HL-60 (cell line): ENCODE results near the gene CHCHD3.

Source experiments
- DNase-seq, 2 experiments: peaks; one replicate each; pipeline ENCODE4 v3.0.0-alpha.2; 2010 to 2020; ENCODE audit warnings: low read depth in 1 of 2, low spot score in 1 of 2
- H3K27ac ChIP-seq: fragments of 250-450 bp; sonication (Bioruptor Pico); replicated peaks from 2 replicates; pipeline ENCODE4 v1.5.1; 2020; ENCODE audit warnings: mild to moderate bottlenecking, moderate library complexity
- H3K27me3 ChIP-seq: fragments of 250-450 bp; sonication (Bioruptor Pico); 2 replicates; pipeline ENCODE4 v1.5.1; 2021; ENCODE audit warnings: mild to moderate bottlenecking, moderate library complexity; ENCODE audit not compliant: insufficient read depth, poor library complexity, severe bottlenecking
- H3K4me3 ChIP-seq: replicated peaks from 2 replicates; pipeline ENCODE4 v1.5.1; 2011; ENCODE audit warnings: mild to moderate bottlenecking, control low read depth, low read length; ENCODE audit not compliant: insufficient read depth
- GABPA ChIP-seq: IDR thresholded peaks from 2 replicates; pipeline ENCODE4 v1.6.1; 2012; ENCODE audit warnings: low read depth
- POLR2AphosphoS5 ChIP-seq: IDR thresholded peaks from 2 replicates; pipeline ENCODE4 v1.6.1; 2012; ENCODE audit warnings: low read depth
- SPI1 ChIP-seq: IDR thresholded peaks from 2 replicates; pipeline ENCODE4 v1.6.1; 2012; ENCODE audit warnings: low read depth, mild to moderate bottlenecking, borderline replicate concordance
- TF ChIP-seq, protein P1 (sequence below): IDR thresholded peaks from 2 replicates; pipeline ENCODE4 v1.6.1; 2012; ENCODE audit warnings: low read depth; ENCODE audit not compliant: insufficient replicate concordance
- TF ChIP-seq, protein P2 (sequence below): IDR thresholded peaks from one replicate; pipeline ENCODE4 v1.5.1; 2011; ENCODE audit warnings: low read length, control low read depth, inconsistent platforms; ENCODE audit not compliant: insufficient read depth

CHCHD3 gene

DNA sequence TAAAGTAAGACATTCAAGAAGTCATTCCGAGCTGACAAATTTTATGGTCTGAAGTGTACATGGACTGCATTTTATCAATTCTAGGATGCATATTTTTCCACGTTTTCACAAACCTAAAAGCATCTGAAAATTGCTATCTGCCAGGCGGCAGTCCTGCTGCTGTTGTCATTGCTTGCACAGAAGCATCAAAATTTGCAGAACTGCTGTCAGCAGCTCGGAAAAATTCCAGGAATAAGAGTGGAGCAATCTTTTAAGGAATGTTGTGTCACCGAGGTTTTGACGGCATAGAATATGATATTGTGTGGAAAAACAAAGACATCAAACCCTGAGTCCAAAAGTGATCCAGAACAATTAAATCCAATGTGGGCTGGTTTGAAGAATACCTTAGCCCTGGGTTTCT is 61.4 kb downstream of the CHCHD3 start:
- no peak for DNase-seq
- no peaks in the 10 kb centered on the region for H3K27me3 ChIP-seq
- H3K27ac ChIP-seq = no peak overlapping the region
- TF ChIP-seq, protein P1, sequence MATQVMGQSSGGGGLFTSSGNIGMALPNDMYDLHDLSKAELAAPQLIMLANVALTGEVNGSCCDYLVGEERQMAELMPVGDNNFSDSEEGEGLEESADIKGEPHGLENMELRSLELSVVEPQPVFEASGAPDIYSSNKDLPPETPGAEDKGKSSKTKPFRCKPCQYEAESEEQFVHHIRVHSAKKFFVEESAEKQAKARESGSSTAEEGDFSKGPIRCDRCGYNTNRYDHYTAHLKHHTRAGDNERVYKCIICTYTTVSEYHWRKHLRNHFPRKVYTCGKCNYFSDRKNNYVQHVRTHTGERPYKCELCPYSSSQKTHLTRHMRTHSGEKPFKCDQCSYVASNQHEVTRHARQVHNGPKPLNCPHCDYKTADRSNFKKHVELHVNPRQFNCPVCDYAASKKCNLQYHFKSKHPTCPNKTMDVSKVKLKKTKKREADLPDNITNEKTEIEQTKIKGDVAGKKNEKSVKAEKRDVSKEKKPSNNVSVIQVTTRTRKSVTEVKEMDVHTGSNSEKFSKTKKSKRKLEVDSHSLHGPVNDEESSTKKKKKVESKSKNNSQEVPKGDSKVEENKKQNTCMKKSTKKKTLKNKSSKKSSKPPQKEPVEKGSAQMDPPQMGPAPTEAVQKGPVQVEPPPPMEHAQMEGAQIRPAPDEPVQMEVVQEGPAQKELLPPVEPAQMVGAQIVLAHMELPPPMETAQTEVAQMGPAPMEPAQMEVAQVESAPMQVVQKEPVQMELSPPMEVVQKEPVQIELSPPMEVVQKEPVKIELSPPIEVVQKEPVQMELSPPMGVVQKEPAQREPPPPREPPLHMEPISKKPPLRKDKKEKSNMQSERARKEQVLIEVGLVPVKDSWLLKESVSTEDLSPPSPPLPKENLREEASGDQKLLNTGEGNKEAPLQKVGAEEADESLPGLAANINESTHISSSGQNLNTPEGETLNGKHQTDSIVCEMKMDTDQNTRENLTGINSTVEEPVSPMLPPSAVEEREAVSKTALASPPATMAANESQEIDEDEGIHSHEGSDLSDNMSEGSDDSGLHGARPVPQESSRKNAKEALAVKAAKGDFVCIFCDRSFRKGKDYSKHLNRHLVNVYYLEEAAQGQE = no peak
- no peak for TF ChIP-seq GABPA
- TF ChIP-seq, protein P2, sequence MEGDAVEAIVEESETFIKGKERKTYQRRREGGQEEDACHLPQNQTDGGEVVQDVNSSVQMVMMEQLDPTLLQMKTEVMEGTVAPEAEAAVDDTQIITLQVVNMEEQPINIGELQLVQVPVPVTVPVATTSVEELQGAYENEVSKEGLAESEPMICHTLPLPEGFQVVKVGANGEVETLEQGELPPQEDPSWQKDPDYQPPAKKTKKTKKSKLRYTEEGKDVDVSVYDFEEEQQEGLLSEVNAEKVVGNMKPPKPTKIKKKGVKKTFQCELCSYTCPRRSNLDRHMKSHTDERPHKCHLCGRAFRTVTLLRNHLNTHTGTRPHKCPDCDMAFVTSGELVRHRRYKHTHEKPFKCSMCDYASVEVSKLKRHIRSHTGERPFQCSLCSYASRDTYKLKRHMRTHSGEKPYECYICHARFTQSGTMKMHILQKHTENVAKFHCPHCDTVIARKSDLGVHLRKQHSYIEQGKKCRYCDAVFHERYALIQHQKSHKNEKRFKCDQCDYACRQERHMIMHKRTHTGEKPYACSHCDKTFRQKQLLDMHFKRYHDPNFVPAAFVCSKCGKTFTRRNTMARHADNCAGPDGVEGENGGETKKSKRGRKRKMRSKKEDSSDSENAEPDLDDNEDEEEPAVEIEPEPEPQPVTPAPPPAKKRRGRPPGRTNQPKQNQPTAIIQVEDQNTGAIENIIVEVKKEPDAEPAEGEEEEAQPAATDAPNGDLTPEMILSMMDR = no peak
- no peak for TF ChIP-seq POLR2AphosphoS5
- TF ChIP-seq SPI1 = no peak
- H3K4me3 ChIP-seq = no peak overlapping the region

DNA sequence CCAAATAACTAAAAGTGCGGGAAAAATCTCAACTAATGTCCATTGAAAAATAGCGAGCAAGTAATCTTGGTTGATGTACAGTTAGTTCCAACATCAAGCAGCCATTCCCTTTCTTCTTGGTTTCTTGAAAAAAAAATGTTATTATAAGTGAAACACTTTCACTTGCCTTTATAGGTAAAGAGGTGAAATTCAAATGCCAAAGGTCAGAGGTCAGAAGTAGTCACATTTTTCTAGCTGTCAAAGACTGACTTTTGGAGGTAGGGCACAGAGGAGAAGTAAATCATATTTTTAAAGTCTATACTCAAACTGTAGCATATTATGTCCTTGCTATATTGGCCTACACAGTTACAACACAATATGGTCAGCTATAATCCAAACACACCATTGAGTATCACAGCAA is 62.3 kb downstream of the CHCHD3 start:
- Histone ChIP-seq H3K4me3 (no peak overlapping the region), H3K27me3 (no peaks in the 10 kb centered on the region), H3K27ac (no peak overlapping the region)
- no peak for TF ChIP-seq GABPA
- TF ChIP-seq, protein P2 = no peak
- TF ChIP-seq SPI1 = no peak
- TF ChIP-seq, protein P1 = no peak
- no peak for TF ChIP-seq POLR2AphosphoS5
- no peak for DNase-seq

DNA sequence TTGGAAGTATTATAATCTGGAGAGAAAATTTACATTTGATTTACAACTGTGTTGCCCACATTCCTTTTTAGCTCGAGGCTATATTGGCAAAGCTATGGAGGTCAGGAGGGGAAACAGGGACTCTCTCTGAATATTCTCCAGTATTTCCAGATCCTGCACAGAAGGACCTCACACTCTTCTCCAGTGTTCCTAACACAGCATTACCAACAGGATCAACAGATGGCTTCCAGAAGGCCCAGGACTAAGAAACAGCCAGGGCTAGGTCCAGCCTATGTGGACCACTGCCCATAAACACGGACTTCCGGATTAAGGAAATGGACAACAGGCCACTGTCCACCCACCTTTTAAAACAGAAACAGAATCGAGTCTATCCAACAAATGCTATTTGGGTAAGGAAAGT is 65.3 kb downstream of the CHCHD3 start:
- DNase-seq = no peak
- Histone ChIP-seq H3K4me3 (no peak overlapping the region), H3K27me3 (no peaks in the 10 kb centered on the region), H3K27ac (no peak overlapping the region)
- TF ChIP-seq POLR2AphosphoS5 = no peak
- no peak for TF ChIP-seq GABPA
- no peak for TF ChIP-seq SPI1
- TF ChIP-seq, protein P1 = no peak
- TF ChIP-seq, protein P2 = no peak
